NCI-H82 (cell line): ENCODE measurements around the gene KCTD16.

Experiments used
- DNase-seq: peaks from one replicate; lab custom pipeline; 2025; lab: John Stamatoyannopoulos, UW

KCTD16 gene

GRCh38 chr5:144284931-144285502 is 114.3 kb downstream of the KCTD16 start:
- DNase-seq: no peak

- no peak for DNase-seq
Measured at GRCh38 chr5:144289277-144289676, 118.6 kb downstream of the KCTD16 start.

- DNase-seq: no peak
Measured at GRCh38 chr5:144292029-144292428, 121.4 kb downstream of the KCTD16 start.

- DNase-seq: no peak
Measured at GRCh38 chr5:144295284-144295683, 124.6 kb downstream of the KCTD16 start.

GRCh38 chr5:144297081-144297480 is 126.4 kb downstream of the KCTD16 start:
- no peak for DNase-seq

GRCh38 chr5:144298658-144299057 is 128.0 kb downstream of the KCTD16 start:
- no peak for DNase-seq

GRCh38 chr5:144304688-144305087 is 134.0 kb downstream of the KCTD16 start:
- no peak for DNase-seq

GRCh38 chr5:144307736-144308135 is 137.1 kb downstream of the KCTD16 start:
- peak; percentile 96 for DNase-seq

GRCh38 chr5:144308174-144308573 is 137.5 kb downstream of the KCTD16 start:
- peak; percentile 32 for DNase-seq

- peak; percentile 85 for DNase-seq
Measured at GRCh38 chr5:144308906-144309670, 138.4 kb downstream of the KCTD16 start.

GRCh38 chr5:144310621-144311020 is 139.9 kb downstream of the KCTD16 start:
- DNase-seq: no peak

GRCh38 chr5:144313147-144313726 is 142.6 kb downstream of the KCTD16 start:
- no peak for DNase-seq

- DNase-seq: no peak
Measured at GRCh38 chr5:144315026-144315425, 144.4 kb downstream of the KCTD16 start.

GRCh38 chr5:144315994-144316634 is 145.4 kb downstream of the KCTD16 start:
- DNase-seq: no peak

GRCh38 chr5:144318011-144318410 is 147.3 kb downstream of the KCTD16 start:
- no peak for DNase-seq

GRCh38 chr5:144318460-144318859 is 147.8 kb downstream of the KCTD16 start:
- no peak for DNase-seq

- DNase-seq: no peak
Measured at GRCh38 chr5:144323181-144323580, 152.5 kb downstream of the KCTD16 start.

GRCh38 chr5:144325532-144325931 is 154.9 kb downstream of the KCTD16 start:
- DNase-seq: no peak

- no peak for DNase-seq
Measured at GRCh38 chr5:144328494-144328893, 157.8 kb downstream of the KCTD16 start.

- no peak for DNase-seq
Measured at GRCh38 chr5:144328980-144329379, 158.3 kb downstream of the KCTD16 start.

GRCh38 chr5:144329681-144330080 is 159.0 kb downstream of the KCTD16 start:
- no peak for DNase-seq

- DNase-seq: no peak
Measured at GRCh38 chr5:144331361-144331760, 160.7 kb downstream of the KCTD16 start.

GRCh38 chr5:144332265-144332664 is 161.6 kb downstream of the KCTD16 start:
- peak; percentile 48 for DNase-seq
